Right hindlimb (tissue), 1 donor: Measurements from ENCODE around the gene ELANE.

Source experiments
- DNase-seq: peaks from one replicate; pipeline ENCODE4 v3.0.0-alpha.2; 2018

The ELANE gene

GRCh38 chr19:852136-853013 lies at the start of gene ELANE:
Gene ELANE, plus strand, starts transcription at chr19:852303. Its CDS starts 26 bp downstream, at chr19:852329.
- peak; percentile 21 for DNase-seq

DNA sequence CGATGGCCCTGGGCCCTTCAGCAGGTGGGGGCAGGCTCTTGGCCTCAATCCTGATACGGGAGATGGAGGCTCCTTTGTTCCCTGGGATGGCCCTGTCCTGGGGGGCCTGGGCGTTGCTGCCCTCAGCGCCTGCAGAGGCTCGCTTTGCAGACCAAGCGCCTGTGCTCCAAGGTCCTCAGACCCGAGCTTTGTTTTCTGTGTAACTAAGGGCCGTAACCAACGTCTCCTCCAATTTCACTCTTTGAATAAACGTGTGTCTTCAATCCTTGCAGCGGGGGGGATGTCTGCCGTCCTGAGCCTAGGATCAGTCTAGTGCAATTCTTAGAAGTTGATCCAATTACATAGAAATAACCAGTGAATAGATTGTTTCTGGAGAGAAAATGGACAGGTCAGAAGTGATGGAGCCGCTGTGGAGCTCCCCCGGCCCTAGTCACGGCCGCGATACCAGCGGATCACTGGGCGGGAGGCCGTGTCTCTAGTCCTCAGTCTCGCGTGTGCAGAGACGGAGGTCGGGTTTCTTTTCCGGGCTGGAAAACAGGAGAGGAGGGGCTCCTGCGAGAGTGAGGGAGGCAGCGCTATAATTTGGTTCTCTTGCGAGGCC lies 49.5 kb upstream of the ELANE start:
- DNase-seq, result peak; percentile 65

- DNase-seq, result no peak
These were observed 49.0 kb upstream of the ELANE start for GRCh38 chr19:803099-803561.

DNA sequence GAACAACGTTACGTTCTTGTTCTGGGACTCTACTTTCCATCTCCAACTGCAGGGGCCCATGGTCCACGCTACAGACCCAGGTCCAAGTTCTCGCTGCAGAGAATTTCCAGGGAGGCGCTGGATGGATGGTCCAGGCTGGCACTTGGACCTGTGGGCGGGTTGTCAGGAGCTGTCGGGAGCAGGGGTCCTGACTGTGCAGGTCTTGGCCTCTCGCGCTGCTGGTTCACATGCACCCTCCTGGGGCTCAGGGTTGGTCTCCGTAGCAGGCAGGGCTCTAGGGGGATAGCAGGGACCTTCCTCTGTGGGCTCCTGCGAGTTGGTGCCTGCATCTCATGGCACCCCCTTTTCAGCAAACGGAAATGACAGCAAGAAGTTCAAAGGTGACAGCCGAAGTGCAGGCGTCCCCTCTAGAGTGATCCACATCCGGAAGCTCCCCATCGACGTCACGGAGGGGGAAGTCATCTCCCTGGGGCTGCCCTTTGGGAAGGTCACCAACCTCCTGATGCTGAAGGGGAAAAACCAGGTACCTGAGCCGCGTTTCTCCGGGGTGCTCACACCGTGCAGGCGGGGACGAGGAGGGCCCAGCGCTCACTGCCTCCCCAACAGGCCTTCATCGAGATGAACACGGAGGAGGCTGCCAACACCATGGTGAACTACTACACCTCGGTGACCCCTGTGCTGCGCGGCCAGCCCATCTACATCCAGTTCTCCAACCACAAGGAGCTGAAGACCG lies 48.3 kb upstream of the ELANE start:
- DNase-seq, result peak; percentile 14

GRCh38 chr19:804419-805165 lies 47.5 kb upstream of the ELANE start:
- DNase-seq, result peak; percentile 16

DNA sequence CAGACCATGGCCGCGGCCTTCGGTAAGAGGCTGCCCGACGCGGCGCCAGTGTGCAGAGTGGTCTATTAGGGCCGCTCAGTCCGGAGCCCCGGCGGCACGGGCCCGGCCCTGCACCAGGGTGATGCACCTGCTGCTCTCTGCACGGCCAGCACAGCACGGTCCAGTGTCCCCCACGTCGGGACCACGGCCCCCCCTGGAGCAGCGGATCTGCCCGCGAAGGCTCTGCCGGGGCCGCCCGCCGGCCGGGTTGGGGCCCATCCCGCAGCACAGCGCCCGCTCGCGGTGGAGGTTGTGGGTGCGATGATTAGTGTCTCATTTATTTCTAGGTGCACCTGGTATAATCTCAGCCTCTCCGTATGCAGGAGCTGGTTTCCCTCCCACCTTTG lies 46.9 kb upstream of the ELANE start:
- peak; percentile 14 for DNase-seq

DNA sequence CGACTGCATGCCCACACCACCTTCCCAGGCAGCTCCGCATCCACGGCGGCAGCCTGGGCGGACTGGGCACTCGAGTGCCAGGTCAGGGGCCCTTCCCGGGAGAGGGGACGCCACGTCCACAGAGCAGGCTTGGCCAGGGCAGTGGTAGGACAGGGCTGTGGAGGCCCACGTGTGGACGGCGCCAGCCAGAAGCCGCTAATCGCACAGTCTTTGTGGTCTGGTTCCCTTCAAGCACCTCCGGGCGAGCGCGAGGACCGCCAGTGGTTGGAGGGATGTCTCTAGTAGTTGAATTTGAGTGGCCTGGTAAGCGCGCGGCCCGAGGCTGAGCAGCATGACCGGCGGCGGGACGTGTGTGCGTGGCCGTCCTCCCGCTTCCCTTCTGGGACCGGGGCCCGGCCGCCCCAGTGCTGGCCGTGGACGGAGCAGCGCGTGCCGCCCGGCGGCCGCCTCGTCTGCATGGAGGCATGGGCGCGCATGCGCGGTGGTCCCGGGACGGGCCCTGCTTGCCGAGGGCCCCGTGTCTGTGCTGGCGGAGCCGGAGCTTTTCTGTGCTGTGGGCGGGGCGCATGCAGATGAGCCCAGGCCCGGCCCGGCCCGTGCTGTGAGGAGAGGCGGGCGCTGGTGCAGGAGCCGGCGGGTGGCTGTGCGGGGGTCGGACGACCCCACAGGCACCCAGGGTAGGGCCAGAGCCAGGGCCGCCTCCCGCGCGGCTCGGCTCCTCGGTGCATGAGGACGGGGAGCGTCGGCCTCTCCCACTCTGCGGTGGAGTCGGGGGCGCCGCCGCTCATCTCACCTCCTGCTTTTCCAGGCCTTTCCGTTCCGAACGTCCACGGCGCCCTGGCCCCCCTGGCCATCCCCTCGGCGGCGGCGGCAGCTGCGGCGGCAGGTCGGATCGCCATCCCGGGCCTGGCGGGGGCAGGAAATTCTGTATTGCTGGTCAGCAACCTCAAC lies 46.2 kb upstream of the ELANE start:
- peak; percentile 18 for DNase-seq

DNA sequence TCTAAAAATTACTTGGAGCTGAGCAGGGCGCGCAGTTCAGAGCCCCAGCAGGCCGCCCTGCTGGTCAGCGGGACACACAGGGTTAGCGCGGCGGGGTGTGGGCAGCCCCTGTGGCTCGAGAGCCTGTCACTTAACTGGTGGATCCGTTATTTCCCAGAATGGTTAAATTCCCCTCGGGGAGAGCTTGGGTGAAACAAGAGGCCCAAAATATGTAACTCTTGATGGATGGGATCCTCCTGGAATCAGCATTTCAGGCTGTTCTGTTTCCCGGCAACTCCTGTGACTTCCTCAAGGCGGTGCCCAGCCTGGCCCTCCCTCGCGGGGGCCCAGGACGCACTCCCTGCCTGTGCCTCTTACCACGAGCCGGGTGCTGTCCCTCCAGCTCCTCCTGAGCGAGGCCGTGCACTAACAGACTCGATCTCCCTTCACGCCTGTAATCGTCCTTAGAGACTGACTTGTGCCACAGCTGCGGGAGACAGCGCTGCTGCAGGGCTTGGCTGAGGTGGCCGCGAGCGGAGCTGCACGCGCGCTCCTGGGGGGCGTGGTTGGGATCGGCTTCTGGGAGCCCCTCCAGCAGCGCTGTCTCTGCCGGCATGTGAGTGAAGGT lies 45.2 kb upstream of the ELANE start:
- no peak for DNase-seq

GRCh38 chr19:807627-808422 lies 44.3 kb upstream of the ELANE start:
- DNase-seq, result no peak

DNA sequence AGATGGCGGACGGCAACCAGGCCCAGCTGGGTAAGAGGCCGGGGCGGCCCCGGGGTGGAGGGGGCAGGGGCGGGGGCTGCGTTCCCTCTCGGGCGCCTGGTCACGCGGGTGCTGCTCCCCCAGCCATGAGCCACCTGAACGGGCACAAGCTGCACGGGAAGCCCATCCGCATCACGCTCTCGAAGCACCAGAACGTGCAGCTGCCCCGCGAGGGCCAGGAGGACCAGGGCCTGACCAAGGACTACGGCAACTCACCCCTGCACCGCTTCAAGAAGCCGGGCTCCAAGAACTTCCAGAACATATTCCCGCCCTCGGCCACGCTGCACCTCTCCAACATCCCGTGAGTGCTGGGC lies 43.7 kb upstream of the ELANE start:
- no peak for DNase-seq

- DNase-seq, result no peak
These were observed 41.8 kb upstream of the ELANE start for GRCh38 chr19:810077-810855.

DNA sequence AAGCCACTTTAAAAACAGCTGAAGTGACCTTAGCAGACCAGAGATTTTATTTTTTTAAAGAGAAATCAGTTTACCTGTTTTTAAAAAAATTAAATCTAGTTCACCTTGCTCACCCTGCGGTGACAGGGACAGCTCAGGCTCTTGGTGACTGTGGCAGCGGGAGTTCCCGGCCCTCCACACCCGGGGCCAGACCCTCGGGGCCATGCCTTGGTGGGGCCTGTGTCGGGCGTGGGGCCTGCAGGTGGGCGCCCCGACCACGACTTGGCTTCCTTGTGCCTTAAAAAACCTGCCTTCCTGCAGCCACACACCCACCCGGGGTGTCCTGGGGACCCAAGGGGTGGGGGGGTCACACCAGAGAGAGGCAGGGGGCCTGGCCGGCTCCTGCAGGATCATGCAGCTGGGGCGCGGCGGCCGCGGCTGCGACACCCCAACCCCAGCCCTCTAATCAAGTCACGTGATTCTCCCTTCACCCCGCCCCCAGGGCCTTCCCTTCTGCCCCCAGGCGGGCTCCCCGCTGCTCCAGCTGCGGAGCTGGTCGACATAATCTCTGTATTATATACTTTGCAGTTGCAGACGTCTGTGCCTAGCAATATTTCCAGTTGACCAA lies 41.1 kb upstream of the ELANE start:
- no peak for DNase-seq

- DNase-seq, result no peak
These were observed 40.5 kb upstream of the ELANE start for GRCh38 chr19:811506-812048.

DNA sequence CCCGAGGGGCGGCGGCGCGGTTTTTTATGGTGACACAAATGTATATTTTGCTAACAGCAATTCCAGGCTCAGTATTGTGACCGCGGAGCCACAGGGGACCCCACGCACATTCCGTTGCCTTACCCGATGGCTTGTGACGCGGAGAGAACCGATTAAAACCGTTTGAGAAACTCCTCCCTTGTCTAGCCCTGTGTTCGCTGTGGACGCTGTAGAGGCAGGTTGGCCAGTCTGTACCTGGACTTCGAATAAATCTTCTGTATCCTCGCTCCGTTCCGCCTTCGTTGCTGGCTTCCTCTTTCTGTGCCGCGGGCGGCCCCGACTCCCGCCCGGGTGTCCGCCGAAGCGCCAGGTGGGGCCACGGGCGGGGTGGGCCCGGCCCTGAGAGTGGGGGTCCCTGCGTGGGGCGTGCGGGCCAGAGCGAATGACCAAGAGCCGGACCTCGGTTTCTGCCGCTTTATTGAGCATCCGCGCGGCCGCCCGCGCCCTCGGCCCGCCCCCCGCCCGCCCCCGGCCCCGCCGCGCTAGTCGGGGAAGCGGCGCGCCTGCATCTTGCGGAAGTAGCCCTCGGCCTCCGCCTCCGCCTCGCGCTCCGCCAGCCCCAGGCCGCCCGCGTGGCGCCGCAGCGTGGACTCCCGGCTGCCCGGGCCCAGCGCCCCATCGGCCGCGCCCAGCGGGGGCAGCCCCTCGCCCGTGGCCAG lies 39.9 kb upstream of the ELANE start:
- no peak for DNase-seq

DNA sequence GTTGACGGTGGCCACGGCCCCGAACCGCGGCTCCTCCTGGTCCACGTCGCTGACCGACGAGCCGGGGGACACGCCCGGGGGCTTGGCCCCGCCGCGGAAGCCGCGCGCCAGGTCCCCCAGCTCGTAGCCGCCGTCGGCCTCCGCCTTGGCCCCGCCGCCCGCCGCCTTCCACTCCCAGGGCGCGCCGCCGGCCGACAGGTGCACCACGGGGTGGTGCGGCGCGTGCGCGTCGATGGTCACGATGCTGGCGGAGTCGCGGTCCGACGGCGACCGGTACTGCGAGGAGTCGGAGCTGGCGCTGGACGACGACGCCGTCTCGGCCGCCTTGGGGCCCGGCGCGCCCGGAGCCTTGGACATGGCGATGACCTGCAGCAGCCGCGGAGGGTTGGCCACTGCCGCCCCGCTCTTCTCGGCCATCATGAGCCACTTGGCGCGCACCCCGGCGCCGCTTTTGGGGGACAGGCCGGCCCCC lies 39.3 kb upstream of the ELANE start:
- no peak for DNase-seq

DNA sequence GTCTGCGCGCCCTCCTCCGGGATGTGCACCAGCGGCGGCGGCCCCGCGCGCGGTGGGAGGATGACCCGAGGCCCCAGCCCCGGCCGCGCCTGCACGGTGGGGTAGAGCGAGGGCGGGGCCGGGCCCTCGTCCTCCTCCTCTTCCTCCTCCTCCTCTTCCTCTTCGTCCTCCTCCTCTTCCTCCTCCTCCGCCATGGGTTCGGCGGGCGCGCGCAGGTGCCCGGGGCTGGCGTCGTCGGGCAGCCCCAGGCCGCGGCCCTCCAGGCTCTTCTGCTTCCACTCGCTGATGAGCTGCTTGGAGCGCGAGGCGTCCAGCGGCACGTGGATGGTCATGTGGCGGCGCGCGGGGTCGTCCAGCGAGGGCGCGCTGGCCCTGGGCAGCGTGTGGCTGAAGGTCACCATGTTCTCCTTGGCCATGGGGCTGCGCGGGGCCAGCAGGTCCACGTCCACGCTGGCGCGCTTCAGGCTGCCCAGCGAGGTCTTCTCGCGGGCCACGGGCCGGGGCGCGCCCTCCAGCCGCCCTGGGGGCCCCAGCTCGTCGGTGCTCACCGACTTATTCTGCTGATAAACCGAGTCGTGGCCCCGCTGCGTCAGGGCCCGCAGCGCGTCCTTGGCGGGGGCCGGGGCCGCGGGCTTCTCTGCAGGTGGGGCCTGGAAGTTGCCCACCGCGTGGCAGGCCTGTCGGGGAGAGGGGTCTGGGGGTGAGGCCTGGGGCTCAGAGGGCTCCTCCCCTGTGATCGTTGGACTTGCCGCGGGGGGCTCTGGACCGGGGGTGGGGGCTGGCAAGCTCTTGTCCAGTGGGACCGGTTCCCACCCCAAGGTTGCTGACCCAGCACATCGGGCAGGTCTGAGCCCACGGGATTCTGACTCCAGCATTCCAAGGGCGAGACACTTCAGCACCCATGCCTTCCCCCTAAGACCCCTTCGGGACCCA lies 38.6 kb upstream of the ELANE start:
- peak; percentile 24 for DNase-seq
